Tibial nerve (tissue), 4 donors: ENCODE measurements around the gene PDE8B.
A peak's percentile ranks its signal among the peaks of the same experiment; 100 is the strongest.

ENCODE experiments used
- EP300 ChIP-seq, 2 donors: sonication (generic); formaldehyde crosslinking; IDR thresholded peaks; one replicate each; pipeline ENCODE4 v1.6.1; 2017; ENCODE audit warnings: antibody characterized with exemption in 2 of 2, mild to moderate bottlenecking in 1 of 2
- TF ChIP-seq, protein P1 (sequence below), 5 experiments: fragments of 200-600 bp in 3 of 5; fragments of 450-650 bp in 2 of 5; sonication (generic) in 3 of 5; IDR thresholded peaks; one replicate each; pipeline ENCODE4 v1.5.1; 2016 to 2019; ENCODE audit warnings: antibody characterized with exemption in 5 of 5, mild to moderate bottlenecking in 3 of 5, moderate library complexity in 2 of 5

DNA sequence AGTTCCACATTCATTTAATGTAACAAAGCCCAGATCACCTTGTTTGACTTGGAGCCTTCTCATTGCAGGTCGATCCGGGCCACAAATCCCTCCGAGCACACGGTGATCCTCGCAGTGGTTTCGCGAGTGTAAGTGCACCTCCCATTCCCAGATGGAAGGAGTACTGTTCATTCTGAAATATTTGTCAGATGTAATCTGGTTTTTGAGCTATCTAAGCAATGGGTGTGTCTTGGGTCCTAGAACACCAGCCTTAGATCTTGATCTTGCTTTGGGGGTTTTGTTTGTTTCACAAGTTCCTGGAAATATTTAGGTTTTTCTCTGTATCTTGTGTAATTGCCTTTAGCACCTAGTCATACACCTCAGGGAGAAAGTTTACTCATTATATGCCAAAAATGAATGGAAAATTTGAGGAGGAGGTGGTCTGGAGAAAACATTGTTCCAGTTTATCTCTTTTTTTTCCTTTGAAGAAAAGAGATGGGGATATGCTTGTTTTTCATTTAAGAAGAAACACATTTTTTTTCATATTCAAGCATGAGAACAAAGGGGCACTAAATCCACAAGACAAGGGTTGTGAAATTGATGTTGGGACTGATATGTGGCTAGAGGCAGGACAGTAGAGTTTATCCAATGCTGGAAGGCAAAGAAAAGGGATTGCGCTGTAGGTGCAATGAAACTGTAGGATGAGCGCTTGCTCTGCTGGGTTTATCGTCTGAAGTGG, 118.6 kb downstream of the PDE8B start:
- TF ChIP-seq, protein P1, sequence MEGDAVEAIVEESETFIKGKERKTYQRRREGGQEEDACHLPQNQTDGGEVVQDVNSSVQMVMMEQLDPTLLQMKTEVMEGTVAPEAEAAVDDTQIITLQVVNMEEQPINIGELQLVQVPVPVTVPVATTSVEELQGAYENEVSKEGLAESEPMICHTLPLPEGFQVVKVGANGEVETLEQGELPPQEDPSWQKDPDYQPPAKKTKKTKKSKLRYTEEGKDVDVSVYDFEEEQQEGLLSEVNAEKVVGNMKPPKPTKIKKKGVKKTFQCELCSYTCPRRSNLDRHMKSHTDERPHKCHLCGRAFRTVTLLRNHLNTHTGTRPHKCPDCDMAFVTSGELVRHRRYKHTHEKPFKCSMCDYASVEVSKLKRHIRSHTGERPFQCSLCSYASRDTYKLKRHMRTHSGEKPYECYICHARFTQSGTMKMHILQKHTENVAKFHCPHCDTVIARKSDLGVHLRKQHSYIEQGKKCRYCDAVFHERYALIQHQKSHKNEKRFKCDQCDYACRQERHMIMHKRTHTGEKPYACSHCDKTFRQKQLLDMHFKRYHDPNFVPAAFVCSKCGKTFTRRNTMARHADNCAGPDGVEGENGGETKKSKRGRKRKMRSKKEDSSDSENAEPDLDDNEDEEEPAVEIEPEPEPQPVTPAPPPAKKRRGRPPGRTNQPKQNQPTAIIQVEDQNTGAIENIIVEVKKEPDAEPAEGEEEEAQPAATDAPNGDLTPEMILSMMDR (IDR thresholded peaks at IDR 0.05): no peak
- TF ChIP-seq EP300 (IDR thresholded peaks at IDR 0.05): peak in 1 of 2 donors; percentile 32
